Ureter (tissue), 1 donor: ENCODE results near the gene DDX18. TPM values are rescaled to one million over a fixed set of nuclear protein-coding genes. Genes with fewer than 3 reads are reported as not detected.
A peak's percentile ranks its signal among the peaks of the same experiment; 100 is the strongest.

Source experiments
- DNase-seq: peaks from one replicate; pipeline ENCODE4 v3.0.0-alpha.2; 2020; ENCODE audit warnings: low spot score
- total RNA-seq: library from RNA; stranded (reverse); gene quantifications from one replicate; pipeline ENCODE4 v1.2.4, GENCODE V29; 2023
- donor health status: DM: yes; HTN: yes; CAD: no.

The DDX18 gene
- total RNA-seq, 1 donor from 2014 or later: 79.7 TPM

GRCh38 chr2:117834992-117835391 lies 20.5 kb downstream of the DDX18 start:
- no peak for DNase-seq

- peak; percentile 84 for DNase-seq
These were observed 21.7 kb downstream of the DDX18 start for GRCh38 chr2:117835990-117836760.

- DNase-seq: no peak
These were observed 30.8 kb downstream of the DDX18 start for GRCh38 chr2:117845304-117845703.

GRCh38 chr2:117850015-117850414 lies 35.5 kb downstream of the DDX18 start:
- DNase-seq: no peak

- no peak for DNase-seq
These were observed 36.0 kb downstream of the DDX18 start for GRCh38 chr2:117850461-117850860.

GRCh38 chr2:117851969-117852368 lies 37.5 kb downstream of the DDX18 start:
- DNase-seq: no peak

GRCh38 chr2:117853316-117853715 lies 38.8 kb downstream of the DDX18 start:
- DNase-seq: no peak

- DNase-seq: no peak
These were observed 39.4 kb downstream of the DDX18 start for GRCh38 chr2:117853873-117854272.

GRCh38 chr2:117854610-117855009 lies 40.1 kb downstream of the DDX18 start:
- no peak for DNase-seq

- DNase-seq: no peak
These were observed 41.4 kb downstream of the DDX18 start for GRCh38 chr2:117855886-117856285.

- no peak for DNase-seq
These were observed 42.1 kb downstream of the DDX18 start for GRCh38 chr2:117856415-117857210.

GRCh38 chr2:117858336-117858735 lies 43.8 kb downstream of the DDX18 start:
- DNase-seq: no peak

GRCh38 chr2:117858892-117859531 lies 44.5 kb downstream of the DDX18 start:
- DNase-seq: no peak

- no peak for DNase-seq
These were observed 45.0 kb downstream of the DDX18 start for GRCh38 chr2:117859532-117859911.

- no peak for DNase-seq
These were observed 45.6 kb downstream of the DDX18 start for GRCh38 chr2:117859924-117860647.

- DNase-seq: no peak
These were observed 48.0 kb downstream of the DDX18 start for GRCh38 chr2:117862459-117862858.

GRCh38 chr2:117875786-117876185 lies 61.3 kb downstream of the DDX18 start:
- DNase-seq: no peak

- DNase-seq: no peak
These were observed 64.5 kb downstream of the DDX18 start for GRCh38 chr2:117879003-117879402.
